ENCODE measurements around the gene BHLHE40. TPM values are rescaled to one million over a fixed set of nuclear protein-coding genes. Genes with fewer than 3 reads are reported as not detected.

BHLHE40 gene
- total RNA-seq, 4 donors from 2014 or later: 63.0 to 154 (median 93.3) TPM

DNA sequence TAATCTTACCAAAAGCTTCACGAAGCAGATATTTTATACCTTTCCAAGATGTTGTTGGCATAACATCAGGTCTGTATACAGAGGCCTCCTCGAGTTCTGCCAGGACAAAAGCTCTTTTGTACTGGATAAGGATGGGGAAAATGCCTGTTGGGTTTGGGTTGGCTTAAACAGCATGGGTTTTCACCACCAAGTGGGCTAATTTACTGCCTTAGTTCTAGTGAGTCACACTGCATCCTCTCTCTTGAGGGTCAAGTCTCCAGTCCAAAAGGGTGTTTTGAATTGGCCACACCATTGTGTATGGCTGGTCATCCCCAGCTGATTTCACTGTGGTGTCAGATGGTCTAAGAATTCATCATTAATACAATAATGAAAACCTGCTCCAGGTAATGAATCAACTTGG lies 26.1 kb upstream of the BHLHE40 start:
- peaks cover 4% of the 10 kb centered on the region for H3K4me1 ChIP-seq
- H3K27me3 ChIP-seq: no peaks in the 10 kb centered on the region
- TF ChIP-seq, protein P1, sequence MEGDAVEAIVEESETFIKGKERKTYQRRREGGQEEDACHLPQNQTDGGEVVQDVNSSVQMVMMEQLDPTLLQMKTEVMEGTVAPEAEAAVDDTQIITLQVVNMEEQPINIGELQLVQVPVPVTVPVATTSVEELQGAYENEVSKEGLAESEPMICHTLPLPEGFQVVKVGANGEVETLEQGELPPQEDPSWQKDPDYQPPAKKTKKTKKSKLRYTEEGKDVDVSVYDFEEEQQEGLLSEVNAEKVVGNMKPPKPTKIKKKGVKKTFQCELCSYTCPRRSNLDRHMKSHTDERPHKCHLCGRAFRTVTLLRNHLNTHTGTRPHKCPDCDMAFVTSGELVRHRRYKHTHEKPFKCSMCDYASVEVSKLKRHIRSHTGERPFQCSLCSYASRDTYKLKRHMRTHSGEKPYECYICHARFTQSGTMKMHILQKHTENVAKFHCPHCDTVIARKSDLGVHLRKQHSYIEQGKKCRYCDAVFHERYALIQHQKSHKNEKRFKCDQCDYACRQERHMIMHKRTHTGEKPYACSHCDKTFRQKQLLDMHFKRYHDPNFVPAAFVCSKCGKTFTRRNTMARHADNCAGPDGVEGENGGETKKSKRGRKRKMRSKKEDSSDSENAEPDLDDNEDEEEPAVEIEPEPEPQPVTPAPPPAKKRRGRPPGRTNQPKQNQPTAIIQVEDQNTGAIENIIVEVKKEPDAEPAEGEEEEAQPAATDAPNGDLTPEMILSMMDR (IDR thresholded peaks at IDR 0.05): no peak
- TF ChIP-seq POLR2A (IDR thresholded peaks at IDR 0.05) (no peak), EP300 (IDR thresholded peaks at IDR 0.05) (no peak), POLR2AphosphoS5 (IDR thresholded peaks at IDR 0.05) (no peak)
- WGBS: 52% methylated on average over 2 of the region's 2 CpGs
- no peak overlapping the region for H3K4me3 ChIP-seq
- DNase-seq (ENCODE audit: low spot score in 2 of 2): no peak
- H3K9me3 ChIP-seq: no peaks in the 10 kb centered on the region
- no peaks in the 10 kb centered on the region for H3K36me3 ChIP-seq
- no peak overlapping the region for H3K27ac ChIP-seq

GRCh38 chr3:4954256-4955000 lies 24.8 kb upstream of the BHLHE40 start:
- Histone ChIP-seq H3K9me3 (peaks cover 4% of the 10 kb centered on the region), H3K4me3 (no peak overlapping the region), H3K27ac (no peak overlapping the region), H3K36me3 (no peaks in the 10 kb centered on the region), H3K4me1 (no peaks in the 10 kb centered on the region), H3K27me3 (no peaks in the 10 kb centered on the region)
- TF ChIP-seq, protein P1 (IDR thresholded peaks at IDR 0.05): no peak
- no peak for TF ChIP-seq POLR2A (IDR thresholded peaks at IDR 0.05)
- no peak for TF ChIP-seq EP300 (IDR thresholded peaks at IDR 0.05)
- TF ChIP-seq POLR2AphosphoS5 (IDR thresholded peaks at IDR 0.05): no peak
- WGBS: 90% methylated on average over 6 of the region's 6 CpGs
- no peak for DNase-seq (ENCODE audit: low spot score in 2 of 2)

DNA sequence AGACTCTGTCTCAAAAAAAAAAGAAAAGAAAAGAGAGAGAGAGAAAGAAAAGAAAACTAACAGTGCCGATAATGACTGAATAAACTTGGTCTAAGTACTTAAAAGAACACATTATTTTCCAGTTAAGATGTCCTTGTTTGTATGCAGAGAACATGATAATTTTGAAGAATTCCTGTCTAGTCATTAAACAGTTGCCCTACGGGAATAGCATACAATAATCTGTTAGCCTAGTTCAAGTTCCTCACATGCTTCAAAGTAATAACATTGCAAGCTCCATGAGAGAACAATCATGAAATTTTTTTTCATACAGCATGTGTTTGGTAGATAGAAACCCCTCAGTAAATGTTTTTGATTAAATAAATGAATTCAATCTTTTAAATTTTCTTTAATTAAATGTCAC lies 23.1 kb upstream of the BHLHE40 start:
- Histone ChIP-seq H3K4me3 (no peak overlapping the region), H3K36me3 (no peaks in the 10 kb centered on the region), H3K4me1 (no peaks in the 10 kb centered on the region), H3K27me3 (no peaks in the 10 kb centered on the region), H3K27ac (no peak overlapping the region), H3K9me3 (peaks cover 4% of the 10 kb centered on the region)
- no peak for DNase-seq (ENCODE audit: low spot score in 2 of 2)
- TF ChIP-seq, protein P1 (IDR thresholded peaks at IDR 0.05): no peak
- no peak for TF ChIP-seq EP300 (IDR thresholded peaks at IDR 0.05)
- TF ChIP-seq POLR2A (IDR thresholded peaks at IDR 0.05): no peak
- TF ChIP-seq POLR2AphosphoS5 (IDR thresholded peaks at IDR 0.05): no peak
- 64% methylated on average over 2 of the region's 2 CpGs for WGBS

GRCh38 chr3:4956738-4957137 lies 22.5 kb upstream of the BHLHE40 start:
- no peak for DNase-seq (ENCODE audit: low spot score in 2 of 2)
- no peaks in the 10 kb centered on the region for H3K4me1 ChIP-seq
- no peak overlapping the region for H3K4me3 ChIP-seq
- no peak for TF ChIP-seq EP300 (IDR thresholded peaks at IDR 0.05)
- TF ChIP-seq POLR2AphosphoS5 (IDR thresholded peaks at IDR 0.05): no peak
- no peak for TF ChIP-seq POLR2A (IDR thresholded peaks at IDR 0.05)
- TF ChIP-seq, protein P1 (IDR thresholded peaks at IDR 0.05): no peak
- WGBS: 67% methylated on average over 2 of the region's 2 CpGs
- H3K27ac ChIP-seq: no peak overlapping the region
- no peaks in the 10 kb centered on the region for H3K27me3 ChIP-seq
- H3K36me3 ChIP-seq: no peaks in the 10 kb centered on the region
- H3K9me3 ChIP-seq: peaks cover 4% of the 10 kb centered on the region

GRCh38 chr3:4957978-4958377 lies 21.3 kb upstream of the BHLHE40 start:
- no peak overlapping the region for H3K27ac ChIP-seq
- 88% methylated on average over 3 of the region's 3 CpGs for WGBS
- no peak for DNase-seq (ENCODE audit: low spot score in 2 of 2)
- H3K9me3 ChIP-seq: peaks cover 4% of the 10 kb centered on the region
- no peaks in the 10 kb centered on the region for H3K4me1 ChIP-seq
- H3K4me3 ChIP-seq: no peak overlapping the region
- no peaks in the 10 kb centered on the region for H3K27me3 ChIP-seq
- TF ChIP-seq EP300 (IDR thresholded peaks at IDR 0.05): no peak
- TF ChIP-seq, protein P1 (IDR thresholded peaks at IDR 0.05): no peak
- TF ChIP-seq POLR2AphosphoS5 (IDR thresholded peaks at IDR 0.05): no peak
- no peak for TF ChIP-seq POLR2A (IDR thresholded peaks at IDR 0.05)
- no peaks in the 10 kb centered on the region for H3K36me3 ChIP-seq
